ENCODE results near the gene PRKCE. TPM values are rescaled to one million over a fixed set of nuclear protein-coding genes. Genes with fewer than 3 reads are reported as not detected.

The PRKCE gene
- total RNA-seq, 2 experiments from 2014 or later = 17.0 to 42.1 TPM

GRCh38 chr2:45992741-45993475, 341.4 kb downstream of the PRKCE start:
- Histone ChIP-seq H4K20me1 (ENCODE audit: insufficient read depth, low read length) (no peaks in the 10 kb centered on the region), H3K79me2 (ENCODE audit: insufficient read depth, low read depth, low read length) (no peaks in the 10 kb centered on the region), H3K27ac (ENCODE audit: low read depth, low read length, poor library complexity, severe bottlenecking) (no peak overlapping the region), H3K36me3 (ENCODE audit: insufficient read depth, low read length) (no peaks in the 10 kb centered on the region), H2AFZ (ENCODE audit: low read length) (no peak overlapping the region), H3K9me3 (ENCODE audit: low read length) (no peaks in the 10 kb centered on the region), H3K4me1 (ENCODE audit: insufficient read depth, low read length, poor library complexity, severe bottlenecking) (no peaks in the 10 kb centered on the region), H3K9me2 (ENCODE audit: insufficient read depth, low read length) (no peaks in the 10 kb centered on the region), H3K4me2 (ENCODE audit: low read length) (no peak overlapping the region), H3K4me3 (ENCODE audit: low read depth, low read length, poor library complexity, severe bottlenecking) (no peak overlapping the region)
- ChIA-PET POLR2A (interaction anchor here (0.6 kb wide), 1 partner anchor 46 kb away, joined by 3 read pairs; no protein-coding TSS in a partner anchor), CTCF (ENCODE audit: unreplicated experiment) (no interaction called here)
- intact Hi-C loops (cut with micrococcal nuclease; ENCODE audit: unreplicated experiment) = loop anchor here (1.0 to 2.0 kb wide), 2 partner anchors 350 to 372 kb away; no protein-coding TSS in a partner anchor
- DNase-seq (ENCODE audit: low spot score) = no peak
- TF ChIP-seq EZH2phosphoT487 (IDR thresholded peaks at IDR 0.05; ENCODE audit: borderline replicate concordance, low read depth, low read length) (no peak), CTCF (conservative IDR thresholded peaks at IDR 0.05; ENCODE audit: low read length) (no peak)
- no TSS peak for BruUV-seq (replicated peaks)

GRCh38 chr2:45993476-45993991, 342.1 kb downstream of the PRKCE start:
- Histone ChIP-seq H3K27ac (ENCODE audit: low read depth, low read length, poor library complexity, severe bottlenecking) (no peak overlapping the region), H3K4me2 (ENCODE audit: low read length) (no peak overlapping the region), H3K79me2 (ENCODE audit: insufficient read depth, low read depth, low read length) (no peaks in the 10 kb centered on the region), H3K9me2 (ENCODE audit: insufficient read depth, low read length) (no peaks in the 10 kb centered on the region), H3K9me3 (ENCODE audit: low read length) (no peaks in the 10 kb centered on the region), H4K20me1 (ENCODE audit: insufficient read depth, low read length) (no peaks in the 10 kb centered on the region), H3K4me3 (ENCODE audit: low read depth, low read length, poor library complexity, severe bottlenecking) (no peak overlapping the region), H3K36me3 (ENCODE audit: insufficient read depth, low read length) (no peaks in the 10 kb centered on the region), H3K4me1 (ENCODE audit: insufficient read depth, low read length, poor library complexity, severe bottlenecking) (no peaks in the 10 kb centered on the region), H2AFZ (ENCODE audit: low read length) (no peak overlapping the region)
- BruUV-seq (replicated peaks) = no TSS peak
- peak; percentile 73 for DNase-seq (ENCODE audit: low spot score)
- TF ChIP-seq EZH2phosphoT487 (IDR thresholded peaks at IDR 0.05; ENCODE audit: borderline replicate concordance, low read depth, low read length) (no peak), CTCF (conservative IDR thresholded peaks at IDR 0.05; ENCODE audit: low read length) (peak; percentile 83)
- intact Hi-C loops (cut with micrococcal nuclease; ENCODE audit: unreplicated experiment) = loop anchor here (1.0 to 2.0 kb wide), 2 partner anchors 350 to 371 kb away; no protein-coding TSS in a partner anchor
- ChIA-PET POLR2A (no interaction called here), CTCF (ENCODE audit: unreplicated experiment) (interaction anchor here (0.6 kb wide), 1 partner anchor 439 kb away, joined by 9 read pairs; no protein-coding TSS in a partner anchor)

GRCh38 chr2:45994060-45994459, 342.6 kb downstream of the PRKCE start:
- TF ChIP-seq CTCF (conservative IDR thresholded peaks at IDR 0.05; ENCODE audit: low read length) = no peak
- TF ChIP-seq EZH2phosphoT487 (IDR thresholded peaks at IDR 0.05; ENCODE audit: borderline replicate concordance, low read depth, low read length) = no peak
- BruUV-seq (replicated peaks) = no TSS peak
- no peaks in the 10 kb centered on the region for H3K4me1 ChIP-seq (ENCODE audit: insufficient read depth, low read length, poor library complexity, severe bottlenecking)
- intact Hi-C loops (cut with micrococcal nuclease; ENCODE audit: unreplicated experiment) = no loop called here
- DNase-seq (ENCODE audit: low spot score) = no peak
- H3K27ac ChIP-seq (ENCODE audit: low read depth, low read length, poor library complexity, severe bottlenecking) = no peak overlapping the region
- H2AFZ ChIP-seq (ENCODE audit: low read length) = no peak overlapping the region
- no peak overlapping the region for H3K4me2 ChIP-seq (ENCODE audit: low read length)
- ChIA-PET CTCF (ENCODE audit: unreplicated experiment) (interaction anchor here (0.6 kb wide), 1 partner anchor 440 kb away, joined by 9 read pairs; no protein-coding TSS in a partner anchor), POLR2A (no interaction called here)
- no peaks in the 10 kb centered on the region for H4K20me1 ChIP-seq (ENCODE audit: insufficient read depth, low read length)
- H3K9me3 ChIP-seq (ENCODE audit: low read length) = no peaks in the 10 kb centered on the region
- no peak overlapping the region for H3K4me3 ChIP-seq (ENCODE audit: low read depth, low read length, poor library complexity, severe bottlenecking)
- H3K79me2 ChIP-seq (ENCODE audit: insufficient read depth, low read depth, low read length) = no peaks in the 10 kb centered on the region
- no peaks in the 10 kb centered on the region for H3K9me2 ChIP-seq (ENCODE audit: insufficient read depth, low read length)
- H3K36me3 ChIP-seq (ENCODE audit: insufficient read depth, low read length) = no peaks in the 10 kb centered on the region

Data from OCI-LY7 (cell line).